Measurements from ENCODE around the gene ATOH8. TPM values are rescaled to one million over a fixed set of nuclear protein-coding genes. Genes with fewer than 3 reads are reported as not detected.

Gene ATOH8
- total RNA-seq, 1 donor from 2014 or later = 13.8 TPM

DNA sequence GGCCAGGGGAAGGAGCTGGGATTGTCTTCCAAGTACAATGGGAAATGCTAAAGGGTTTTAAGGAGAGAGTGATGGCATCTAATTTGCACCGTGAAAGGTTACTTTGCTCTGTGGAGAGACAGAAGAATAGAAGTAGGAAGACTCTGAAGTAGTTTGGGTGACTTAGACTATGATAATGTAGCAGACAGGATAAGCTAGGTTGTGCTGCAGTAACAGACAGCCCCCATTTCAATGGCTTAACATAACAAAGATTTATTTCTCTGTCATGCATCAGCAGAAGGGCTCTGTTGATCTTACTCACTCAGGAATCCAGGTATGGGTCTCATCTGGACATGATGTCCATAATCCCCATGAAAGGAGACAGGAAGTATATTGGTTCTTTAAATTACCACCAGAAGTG, 33.3 kb upstream of the ATOH8 start:
- H3K4me3 Mint-ChIP-seq = no peak overlapping the region
- H3K9me3 Mint-ChIP-seq = peaks cover 8% of the 10 kb centered on the region
- no peak for DNase-seq (ENCODE audit: low spot score in 2 of 2, unreplicated experiment in 2 of 2)
- peaks cover 12% of the 10 kb centered on the region for H3K27me3 Mint-ChIP-seq (ENCODE audit: low read depth)
- H3K36me3 Mint-ChIP-seq = no peaks in the 10 kb centered on the region
- peaks cover 12% of the 10 kb centered on the region for H3K4me1 Mint-ChIP-seq
- H3K27ac Mint-ChIP-seq = no peak overlapping the region
- TF ChIP-seq, protein P1, sequence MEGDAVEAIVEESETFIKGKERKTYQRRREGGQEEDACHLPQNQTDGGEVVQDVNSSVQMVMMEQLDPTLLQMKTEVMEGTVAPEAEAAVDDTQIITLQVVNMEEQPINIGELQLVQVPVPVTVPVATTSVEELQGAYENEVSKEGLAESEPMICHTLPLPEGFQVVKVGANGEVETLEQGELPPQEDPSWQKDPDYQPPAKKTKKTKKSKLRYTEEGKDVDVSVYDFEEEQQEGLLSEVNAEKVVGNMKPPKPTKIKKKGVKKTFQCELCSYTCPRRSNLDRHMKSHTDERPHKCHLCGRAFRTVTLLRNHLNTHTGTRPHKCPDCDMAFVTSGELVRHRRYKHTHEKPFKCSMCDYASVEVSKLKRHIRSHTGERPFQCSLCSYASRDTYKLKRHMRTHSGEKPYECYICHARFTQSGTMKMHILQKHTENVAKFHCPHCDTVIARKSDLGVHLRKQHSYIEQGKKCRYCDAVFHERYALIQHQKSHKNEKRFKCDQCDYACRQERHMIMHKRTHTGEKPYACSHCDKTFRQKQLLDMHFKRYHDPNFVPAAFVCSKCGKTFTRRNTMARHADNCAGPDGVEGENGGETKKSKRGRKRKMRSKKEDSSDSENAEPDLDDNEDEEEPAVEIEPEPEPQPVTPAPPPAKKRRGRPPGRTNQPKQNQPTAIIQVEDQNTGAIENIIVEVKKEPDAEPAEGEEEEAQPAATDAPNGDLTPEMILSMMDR (IDR thresholded peaks at IDR 0.05; ENCODE audit: unreplicated experiment) = no peak

DNA sequence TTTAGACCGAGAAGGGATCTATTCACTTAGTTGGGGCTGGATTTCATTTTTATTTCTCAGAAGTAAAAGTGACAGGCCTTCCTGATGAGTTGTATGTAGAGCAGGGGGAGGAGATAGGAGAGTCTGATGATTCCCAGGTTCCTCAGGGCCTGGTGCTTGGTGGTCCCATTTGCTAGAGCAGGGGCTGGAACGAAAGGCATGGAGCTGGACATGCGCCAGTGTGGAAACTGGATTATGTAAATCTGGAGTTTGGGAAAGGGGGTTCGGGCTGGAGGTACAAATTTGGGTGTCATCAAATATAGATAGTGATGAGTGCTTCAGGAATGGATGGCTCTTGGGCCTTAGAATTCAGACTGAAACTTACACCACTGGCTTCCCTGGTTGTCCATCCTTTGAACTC, 32.1 kb upstream of the ATOH8 start:
- H3K36me3 Mint-ChIP-seq = no peaks in the 10 kb centered on the region
- no peak overlapping the region for H3K4me3 Mint-ChIP-seq
- TF ChIP-seq, protein P1 (IDR thresholded peaks at IDR 0.05; ENCODE audit: unreplicated experiment) = no peak
- H3K4me1 Mint-ChIP-seq = peaks cover 11% of the 10 kb centered on the region
- H3K27me3 Mint-ChIP-seq (ENCODE audit: low read depth) = peaks cover 13% of the 10 kb centered on the region
- peaks cover 8% of the 10 kb centered on the region for H3K9me3 Mint-ChIP-seq
- DNase-seq (ENCODE audit: low spot score in 2 of 2, unreplicated experiment in 2 of 2) = no peak
- H3K27ac Mint-ChIP-seq = no peak overlapping the region

DNA sequence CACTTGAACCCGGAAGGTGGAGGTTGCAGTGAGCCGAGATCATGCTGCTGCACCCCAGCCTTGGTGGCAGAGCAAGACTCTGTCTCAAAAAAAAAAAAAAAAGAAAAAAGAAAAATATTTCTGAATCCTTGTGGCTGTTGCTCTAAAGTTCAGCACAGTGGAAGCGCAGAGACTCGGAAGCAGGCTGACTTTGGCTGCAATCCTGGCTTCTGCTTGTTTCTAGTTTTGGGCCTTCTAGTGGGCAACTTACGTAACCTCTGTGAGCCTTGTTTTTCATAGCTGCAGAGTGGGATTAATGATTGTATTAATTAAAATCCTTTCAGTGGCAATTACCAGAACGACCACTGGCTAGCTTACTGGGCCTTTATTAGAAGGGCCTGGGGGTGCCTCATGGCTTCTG, 31.3 kb upstream of the ATOH8 start:
- peaks cover 8% of the 10 kb centered on the region for H3K9me3 Mint-ChIP-seq

DNA sequence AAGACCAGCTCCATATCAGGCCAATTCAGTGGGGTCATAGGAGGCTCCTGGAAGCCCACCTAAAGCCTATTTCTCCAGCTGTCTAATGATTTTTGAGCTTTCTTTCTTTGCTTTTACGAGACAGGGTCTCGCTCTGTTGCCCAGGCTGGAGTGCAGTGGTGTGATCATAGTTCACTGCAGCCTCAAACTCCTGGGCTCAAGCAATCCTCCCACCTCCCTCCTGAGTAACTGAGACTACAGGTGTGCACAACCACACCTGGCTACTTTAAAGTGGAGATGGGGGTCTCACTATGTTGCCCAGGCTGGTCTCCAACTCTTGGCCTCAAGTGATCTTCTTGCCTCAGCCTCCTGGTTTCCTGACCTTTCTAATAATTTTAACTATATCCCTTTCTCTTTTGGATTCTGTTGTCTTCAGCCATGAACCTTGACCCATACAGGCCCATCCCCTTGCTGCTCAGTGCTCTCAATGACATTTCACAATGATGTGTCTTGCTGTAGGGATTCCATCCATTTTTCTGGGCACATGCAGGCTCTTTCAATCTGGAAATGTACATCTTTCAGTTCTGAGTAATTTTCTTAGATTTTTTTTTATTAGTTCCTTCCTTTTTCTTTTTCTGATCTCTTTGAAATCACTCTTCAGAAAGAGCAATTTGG, 30.0 kb upstream of the ATOH8 start:
- peaks cover 22% of the 10 kb centered on the region for H3K27me3 Mint-ChIP-seq (ENCODE audit: low read depth)
- TF ChIP-seq, protein P1 (IDR thresholded peaks at IDR 0.05; ENCODE audit: unreplicated experiment) = no peak
- no peak for DNase-seq (ENCODE audit: low spot score in 2 of 2, unreplicated experiment in 2 of 2)
- H3K4me1 Mint-ChIP-seq = no peaks in the 10 kb centered on the region
- H3K9me3 Mint-ChIP-seq = peaks cover 8% of the 10 kb centered on the region
- H3K4me3 Mint-ChIP-seq = no peak overlapping the region
- no peaks in the 10 kb centered on the region for H3K36me3 Mint-ChIP-seq
- H3K27ac Mint-ChIP-seq = peak overlapping the region; percentile 10

More for the DNA sequence above, 31.3 kb upstream of the ATOH8 start:
- Mint-ChIP-seq H3K36me3 (no peaks in the 10 kb centered on the region), H3K27ac (no peak overlapping the region), H3K4me1 (peaks cover 7% of the 10 kb centered on the region), H3K27me3 (ENCODE audit: low read depth) (peaks cover 13% of the 10 kb centered on the region), H3K4me3 (no peak overlapping the region)
- DNase-seq (ENCODE audit: low spot score in 2 of 2, unreplicated experiment in 2 of 2) = no peak
- TF ChIP-seq, protein P1 (IDR thresholded peaks at IDR 0.05; ENCODE audit: unreplicated experiment) = no peak

DNA sequence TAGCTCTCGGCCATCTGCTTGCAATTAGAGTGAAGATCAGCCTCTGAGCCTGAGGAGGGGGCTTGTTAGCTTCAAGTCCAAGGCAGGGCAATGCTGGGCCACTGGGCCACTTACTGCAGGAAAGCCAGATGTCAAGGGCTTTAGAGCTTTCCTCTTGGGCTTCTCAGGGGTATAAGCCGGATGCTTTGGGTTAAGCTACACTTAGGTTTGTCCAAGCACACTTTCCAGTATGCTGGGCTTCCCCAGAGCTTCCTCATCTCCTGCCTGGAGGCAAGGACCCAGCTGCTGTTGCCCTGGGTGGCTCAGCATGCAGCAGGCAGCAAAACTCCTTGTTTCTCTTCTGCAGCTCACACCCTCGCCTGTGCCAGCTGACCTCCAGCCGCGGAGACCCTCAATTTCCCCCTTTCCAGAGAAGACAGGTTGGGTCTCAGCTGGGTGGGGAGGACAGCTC, 29.0 kb upstream of the ATOH8 start:
- DNase-seq (ENCODE audit: low spot score in 2 of 2, unreplicated experiment in 2 of 2) = no peak
- Mint-ChIP-seq H3K27me3 (ENCODE audit: low read depth) (peaks cover 23% of the 10 kb centered on the region), H3K36me3 (no peaks in the 10 kb centered on the region), H3K4me3 (no peak overlapping the region), H3K4me1 (peaks cover 5% of the 10 kb centered on the region), H3K27ac (no peak overlapping the region), H3K9me3 (peaks cover 8% of the 10 kb centered on the region)
- TF ChIP-seq, protein P1 (IDR thresholded peaks at IDR 0.05; ENCODE audit: unreplicated experiment) = no peak

All from mesothelial cell of epicardium (in vitro differentiated cells).